Germinal center (tissue), 1 donor: Measurements from ENCODE around the gene NDUFV2.
A peak's percentile ranks its signal among the peaks of the same experiment; 100 is the strongest.
"Not testable (repeated sequence)": the region's sequence is repeated elsewhere in the genome, so short reads cannot be mapped to it uniquely, and the experiment has no call there.

Source experiments
- DNase-seq: peaks from one replicate; pipeline ENCODE4 v3.0.0; 2012; ENCODE audit warnings: mixed read lengths, low spot score

NDUFV2 gene

GRCh38 chr18:9153256-9153655 is 50.8 kb downstream of the NDUFV2 start:
- no peak for DNase-seq

- DNase-seq = no peak
Observed at GRCh38 chr18:9156604-9157249, 54.2 kb downstream of the NDUFV2 start.

GRCh38 chr18:9157806-9158205 is 55.3 kb downstream of the NDUFV2 start:
- no peak for DNase-seq

- no peak for DNase-seq
Observed at GRCh38 chr18:9160014-9160413, 57.5 kb downstream of the NDUFV2 start.

GRCh38 chr18:9162663-9163062 is 60.2 kb downstream of the NDUFV2 start:
- not testable (repeated sequence) for DNase-seq

GRCh38 chr18:9164149-9164548 is 61.6 kb downstream of the NDUFV2 start:
- DNase-seq = not testable (repeated sequence)

GRCh38 chr18:9165883-9166282 is 63.4 kb downstream of the NDUFV2 start:
- DNase-seq = not testable (repeated sequence)

GRCh38 chr18:9169515-9169914 is 67.0 kb downstream of the NDUFV2 start:
- DNase-seq = not testable (repeated sequence)

GRCh38 chr18:9171919-9172318 is 69.4 kb downstream of the NDUFV2 start:
- not testable (repeated sequence) for DNase-seq

- DNase-seq = no peak
Observed at GRCh38 chr18:9172506-9173127, 70.1 kb downstream of the NDUFV2 start.

- DNase-seq = no peak
Observed at GRCh38 chr18:9173770-9174233, 71.3 kb downstream of the NDUFV2 start.

- DNase-seq = no peak
Observed at GRCh38 chr18:9174302-9174701, 71.8 kb downstream of the NDUFV2 start.

- peak; percentile 6 for DNase-seq
Observed at GRCh38 chr18:9175115-9175514, 72.6 kb downstream of the NDUFV2 start.

- DNase-seq = no peak
Observed at GRCh38 chr18:9177031-9177430, 74.5 kb downstream of the NDUFV2 start.

- no peak for DNase-seq
Observed at GRCh38 chr18:9177466-9177865, 75.0 kb downstream of the NDUFV2 start.

GRCh38 chr18:9178557-9178956 is 76.1 kb downstream of the NDUFV2 start:
- no peak for DNase-seq

- DNase-seq = no peak
Observed at GRCh38 chr18:9181275-9181674, 78.8 kb downstream of the NDUFV2 start.

GRCh38 chr18:9182852-9183399 is 80.4 kb downstream of the NDUFV2 start:
- DNase-seq = no peak
